ENCODE results near the gene TUB. TPM values are rescaled to one million over a fixed set of nuclear protein-coding genes. Genes with fewer than 3 reads are reported as not detected.

The TUB gene
- total and polyA plus RNA-seq, 2 experiments from 2014 or later: 3.3 to 12.3 TPM

- in situ Hi-C loops (cut with MboI): no loop called here
- TF ChIP-seq EZH2 (IDR thresholded peaks at IDR 0.05; ENCODE audit: insufficient read depth, poor library complexity, severe bottlenecking): no peak
- TF ChIP-seq EZH2phosphoT487 (IDR thresholded peaks at IDR 0.05; ENCODE audit: insufficient read depth, low read depth): no peak
Observed at GRCh38 chr11:8055091-8055835, 25.7 kb upstream of the TUB start.

DNA sequence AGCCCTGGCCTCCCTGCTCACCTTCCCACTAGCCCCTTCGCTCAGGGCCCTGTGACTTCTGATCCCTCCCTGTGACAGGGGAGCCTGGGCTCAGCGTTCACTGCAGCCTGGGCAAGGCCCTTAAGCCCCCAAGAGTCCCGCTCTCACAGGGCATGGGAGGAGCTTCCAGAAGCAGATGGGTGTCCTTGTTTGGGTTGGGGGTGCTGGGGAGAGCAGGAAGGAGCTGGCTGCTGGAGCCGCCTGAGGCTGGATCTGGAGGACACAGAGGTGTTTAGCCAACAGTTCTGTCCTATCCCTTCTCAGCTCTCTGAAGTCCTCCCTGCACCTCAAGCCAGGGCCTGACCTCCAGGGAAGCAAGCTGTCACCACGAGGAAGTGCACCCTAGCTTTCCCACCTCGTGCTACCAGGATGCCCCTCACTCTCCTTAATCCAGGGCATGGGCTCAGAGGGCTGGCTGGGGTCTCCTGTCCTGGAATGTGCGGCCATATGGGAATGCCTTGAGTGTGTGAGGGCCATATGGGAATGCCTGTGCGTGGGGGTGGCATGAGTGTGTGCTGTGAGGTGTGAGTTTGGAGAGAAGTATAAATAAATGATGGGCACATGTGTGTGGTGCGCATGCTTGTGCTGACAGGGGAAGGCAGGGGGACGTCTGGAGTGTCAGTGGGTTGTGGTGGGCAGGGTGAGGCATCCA lies 25.0 kb upstream of the TUB start:
- Histone ChIP-seq H3K4me3 (no peak overlapping the region), H3K9me3 (ENCODE audit: low read depth) (no peaks in the 10 kb centered on the region), H3K4me2 (ENCODE audit: unreplicated experiment) (no peak overlapping the region), H4K20me1 (ENCODE audit: insufficient read depth) (no peaks in the 10 kb centered on the region), H3K36me3 (ENCODE audit: low read depth) (no peaks in the 10 kb centered on the region), H3K9me2 (ENCODE audit: insufficient read depth) (no peaks in the 10 kb centered on the region), H3K4me1 (ENCODE audit: insufficient read depth) (peaks cover 18% of the 10 kb centered on the region), H3F3A (ENCODE audit: insufficient read depth) (peaks cover 5% of the 10 kb centered on the region), H3K27me3 (replicated peaks; ENCODE audit: insufficient read depth) (no peaks in the 10 kb centered on the region), H3K27ac (no peak overlapping the region), H2AFZ (no peak overlapping the region), H3K9ac (no peak overlapping the region), H3K79me2 (ENCODE audit: insufficient read depth) (no peaks in the 10 kb centered on the region)
- DNase-seq: no peak
- in situ Hi-C loops (cut with MboI): no loop called here
- WGBS, 2 experiments (ENCODE audit: low coverage in 1 of 2, low lambda C conversion rate in 2 of 2, missing lambda C conversion rate in 2 of 2): 82 to 83% methylated on average over 10 of the region's 10 CpGs
- TF ChIP-seq EZH2phosphoT487 (IDR thresholded peaks at IDR 0.05; ENCODE audit: insufficient read depth, low read depth) (no peak), EZH2 (IDR thresholded peaks at IDR 0.05; ENCODE audit: insufficient read depth, poor library complexity, severe bottlenecking) (no peak)

More at GRCh38 chr11:8055091-8055835, 25.7 kb upstream of the TUB start:
- no peaks in the 10 kb centered on the region for H3K27me3 ChIP-seq (replicated peaks; ENCODE audit: insufficient read depth)
- H4K20me1 ChIP-seq (ENCODE audit: insufficient read depth): no peaks in the 10 kb centered on the region
- no peak overlapping the region for H2AFZ ChIP-seq
- H3K79me2 ChIP-seq (ENCODE audit: insufficient read depth): no peaks in the 10 kb centered on the region
- H3K9me3 ChIP-seq (ENCODE audit: low read depth): no peaks in the 10 kb centered on the region
- no peak overlapping the region for H3K4me2 ChIP-seq (ENCODE audit: unreplicated experiment)
- H3K4me1 ChIP-seq (ENCODE audit: insufficient read depth): peaks cover 12% of the 10 kb centered on the region
- H3F3A ChIP-seq (ENCODE audit: insufficient read depth): peaks cover 2% of the 10 kb centered on the region
- peak; percentile 25 for DNase-seq
- no peak overlapping the region for H3K27ac ChIP-seq
- no peak overlapping the region for H3K9ac ChIP-seq
- no peaks in the 10 kb centered on the region for H3K9me2 ChIP-seq (ENCODE audit: insufficient read depth)
- WGBS, 2 experiments (ENCODE audit: low coverage in 1 of 2, low lambda C conversion rate in 2 of 2, missing lambda C conversion rate in 2 of 2): 53 to 62% methylated on average over 7 of the region's 7 CpGs
- H3K4me3 ChIP-seq: no peak overlapping the region
- no peaks in the 10 kb centered on the region for H3K36me3 ChIP-seq (ENCODE audit: low read depth)

DNA sequence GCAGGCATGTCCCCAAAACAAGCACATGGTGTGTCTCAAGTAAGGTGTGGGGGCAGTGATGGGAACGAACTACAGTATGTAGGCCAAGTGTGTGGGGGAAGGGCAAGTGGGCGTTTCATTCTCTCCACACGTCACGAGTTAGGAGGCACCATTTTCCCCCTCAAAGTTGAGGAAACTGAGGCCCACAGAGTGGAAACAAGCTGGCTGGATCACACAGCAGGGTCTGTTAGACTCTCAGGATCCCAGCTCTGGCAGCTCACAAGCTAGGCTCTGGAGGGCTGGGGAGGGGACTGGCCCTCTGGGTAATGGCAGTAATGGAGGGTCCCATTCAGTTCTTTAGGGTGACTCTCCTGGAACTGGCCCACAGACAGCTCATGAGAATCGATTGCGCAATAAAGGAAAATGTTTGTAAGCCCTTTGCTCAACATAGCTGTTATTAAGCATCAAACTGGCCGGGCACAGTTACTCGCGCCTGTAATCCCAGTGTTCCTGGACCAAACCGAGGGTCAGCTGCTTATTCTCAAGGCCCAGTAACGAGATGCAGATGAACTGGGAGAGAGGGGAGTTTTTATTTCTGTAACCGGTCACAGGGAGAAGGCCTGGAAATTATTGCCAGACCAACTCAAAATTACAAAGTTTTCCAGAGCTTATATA lies 24.1 kb upstream of the TUB start:
- H3K4me2 ChIP-seq (ENCODE audit: unreplicated experiment): no peak overlapping the region
- in situ Hi-C loops (cut with MboI): no loop called here
- H3K27ac ChIP-seq: peak overlapping the region; percentile 63

GRCh38 chr11:8058216-8058615 lies 22.8 kb upstream of the TUB start:
- no peak for DNase-seq

More for the DNA sequence above, 24.1 kb upstream of the TUB start:
- Histone ChIP-seq H3F3A (ENCODE audit: insufficient read depth) (peaks cover 5% of the 10 kb centered on the region), H4K20me1 (ENCODE audit: insufficient read depth) (no peaks in the 10 kb centered on the region), H3K4me1 (ENCODE audit: insufficient read depth) (peaks cover 22% of the 10 kb centered on the region), H3K4me3 (no peak overlapping the region), H3K79me2 (ENCODE audit: insufficient read depth) (no peaks in the 10 kb centered on the region), H2AFZ (peak overlapping the region; percentile 42; the same call in 1 of the 2 replicates), H3K36me3 (ENCODE audit: low read depth) (no peaks in the 10 kb centered on the region), H3K9ac (peak overlapping the region; percentile 66), H3K9me3 (ENCODE audit: low read depth) (no peaks in the 10 kb centered on the region), H3K27me3 (replicated peaks; ENCODE audit: insufficient read depth) (no peaks in the 10 kb centered on the region), H3K9me2 (ENCODE audit: insufficient read depth) (no peaks in the 10 kb centered on the region)
- DNase-seq: peak; percentile 94
- TF ChIP-seq EZH2 (IDR thresholded peaks at IDR 0.05; ENCODE audit: insufficient read depth, poor library complexity, severe bottlenecking) (no peak), EZH2phosphoT487 (IDR thresholded peaks at IDR 0.05; ENCODE audit: insufficient read depth, low read depth) (no peak)
- WGBS, 2 experiments (ENCODE audit: low coverage in 1 of 2, low lambda C conversion rate in 2 of 2, missing lambda C conversion rate in 2 of 2): 7 to 11% methylated on average over 12 of the region's 12 CpGs

More at GRCh38 chr11:8058216-8058615, 22.8 kb upstream of the TUB start:
- H3K9me2 ChIP-seq (ENCODE audit: insufficient read depth): no peaks in the 10 kb centered on the region
- no peaks in the 10 kb centered on the region for H3K36me3 ChIP-seq (ENCODE audit: low read depth)
- H3F3A ChIP-seq (ENCODE audit: insufficient read depth): peaks cover 13% of the 10 kb centered on the region
- no peaks in the 10 kb centered on the region for H3K79me2 ChIP-seq (ENCODE audit: insufficient read depth)
- TF ChIP-seq EZH2 (IDR thresholded peaks at IDR 0.05; ENCODE audit: insufficient read depth, poor library complexity, severe bottlenecking) (no peak), EZH2phosphoT487 (IDR thresholded peaks at IDR 0.05; ENCODE audit: insufficient read depth, low read depth) (no peak)
- no peak overlapping the region for H3K4me2 ChIP-seq (ENCODE audit: unreplicated experiment)
- no peak overlapping the region for H3K9ac ChIP-seq
- H3K4me1 ChIP-seq (ENCODE audit: insufficient read depth): peaks cover 29% of the 10 kb centered on the region
- H4K20me1 ChIP-seq (ENCODE audit: insufficient read depth): no peaks in the 10 kb centered on the region
- WGBS, 2 experiments (ENCODE audit: low coverage in 1 of 2, low lambda C conversion rate in 2 of 2, missing lambda C conversion rate in 2 of 2): 94 to 98% methylated on average over 9 of the region's 9 CpGs
- in situ Hi-C loops (cut with MboI): no loop called here
- no peaks in the 10 kb centered on the region for H3K9me3 ChIP-seq (ENCODE audit: low read depth)
- no peaks in the 10 kb centered on the region for H3K27me3 ChIP-seq (replicated peaks; ENCODE audit: insufficient read depth)
- H3K4me3 ChIP-seq: no peak overlapping the region
- no peak overlapping the region for H2AFZ ChIP-seq
- no peak overlapping the region for H3K27ac ChIP-seq
